22Rv1 (cell line): Measurements from ENCODE around the gene SLC12A1.
"Not testable (repeated sequence)": the region's sequence is repeated elsewhere in the genome, so short reads cannot be mapped to it uniquely, and the experiment has no call there.

Source experiments
- H3K27ac ChIP-seq: fragments of 450-650 bp; 2 replicates; pipeline ENCODE4 v1.5.1; 2017
- CTCF ChIP-seq: fragments of 450-650 bp; IDR thresholded peaks from 2 replicates; pipeline ENCODE4 v1.5.1; 2017; ENCODE audit warnings: mild to moderate bottlenecking
- ZFX ChIP-seq: fragments of 450-650 bp; IDR thresholded peaks from 2 replicates; pipeline ENCODE4 v1.6.1; 2017; ENCODE audit warnings: antibody characterized with exemption, borderline replicate concordance

Gene SLC12A1

GRCh38 chr15:48317221-48317620, 111.1 kb downstream of the SLC12A1 start:
- TF ChIP-seq ZFX, result no peak
- TF ChIP-seq CTCF, result no peak
- H3K27ac ChIP-seq, result no peak overlapping the region

GRCh38 chr15:48318131-48318530, 112.0 kb downstream of the SLC12A1 start:
- TF ChIP-seq ZFX, result no peak
- TF ChIP-seq CTCF, result no peak
- no peak overlapping the region for H3K27ac ChIP-seq

GRCh38 chr15:48323294-48323693, 117.2 kb downstream of the SLC12A1 start:
- no peak overlapping the region for H3K27ac ChIP-seq
- TF ChIP-seq ZFX, result no peak
- no peak for TF ChIP-seq CTCF

- no peak overlapping the region for H3K27ac ChIP-seq
- TF ChIP-seq CTCF (no peak), ZFX (no peak)
Measured at GRCh38 chr15:48324949-48325348, 118.8 kb downstream of the SLC12A1 start.

- TF ChIP-seq CTCF, result no peak
- no peak for TF ChIP-seq ZFX
- no peak overlapping the region for H3K27ac ChIP-seq
Measured at GRCh38 chr15:48325400-48325799, 119.3 kb downstream of the SLC12A1 start.

GRCh38 chr15:48326180-48326579, 120.1 kb downstream of the SLC12A1 start:
- H3K27ac ChIP-seq, result not testable (repeated sequence)

GRCh38 chr15:48330105-48330785, 124.1 kb downstream of the SLC12A1 start:
- peak overlapping the region; percentile 96 for H3K27ac ChIP-seq
- TF ChIP-seq ZFX (no peak), CTCF (no peak)
